Activated gamma-delta T cell treated with anti-CD3 and anti-CD28 coated beads, Interleukin-2, amount 50 U/mL, for 16 hours (primary cell): ENCODE data around the gene PFKFB4.

Experiments
- DNase-seq: peaks from one replicate; pipeline ENCODE4 v3.0.0-alpha.2; 2020; ENCODE audit warnings: low read depth

PFKFB4 gene

GRCh38 chr3:48556796-48557626, at the start of gene PFKFB4:
TSS of gene PFKFB4 (minus strand) at chr3:48556803. CDS start at chr3:48556777, 26 bp downstream.
- DNase-seq, result peak; percentile 98

GRCh38 chr3:48601622-48601994, 45.0 kb upstream of the PFKFB4 start:
- no peak for DNase-seq

- DNase-seq, result no peak
Measured at GRCh38 chr3:48600711-48601621, 44.4 kb upstream of the PFKFB4 start.

- DNase-seq, result no peak
Measured at GRCh38 chr3:48599509-48600285, 43.1 kb upstream of the PFKFB4 start.

GRCh38 chr3:48599077-48599501, 42.5 kb upstream of the PFKFB4 start:
- no peak for DNase-seq

- DNase-seq, result no peak
Measured at GRCh38 chr3:48598323-48599076, 41.9 kb upstream of the PFKFB4 start.

GRCh38 chr3:48597408-48597800, 40.8 kb upstream of the PFKFB4 start:
- no peak for DNase-seq

GRCh38 chr3:48596676-48597407, 40.2 kb upstream of the PFKFB4 start:
- DNase-seq, result no peak

GRCh38 chr3:48596157-48596556, 39.6 kb upstream of the PFKFB4 start:
- DNase-seq, result no peak

GRCh38 chr3:48595526-48596121, 39.0 kb upstream of the PFKFB4 start:
- DNase-seq, result no peak

- DNase-seq, result no peak
Measured at GRCh38 chr3:48595075-48595525, 38.5 kb upstream of the PFKFB4 start, which contains the start of gene COL7A1. TSS of gene COL7A1 (minus strand) at chr3:48595329. CDS start at chr3:48595159, 170 bp downstream.

GRCh38 chr3:48594417-48595049, 37.9 kb upstream of the PFKFB4 start:
- DNase-seq, result no peak

- no peak for DNase-seq
Measured at GRCh38 chr3:48593337-48593736, 36.7 kb upstream of the PFKFB4 start.

GRCh38 chr3:48592519-48593087, 36.0 kb upstream of the PFKFB4 start:
- DNase-seq, result no peak

GRCh38 chr3:48591886-48592518, 35.4 kb upstream of the PFKFB4 start:
- no peak for DNase-seq

GRCh38 chr3:48591436-48591835, 34.8 kb upstream of the PFKFB4 start:
- no peak for DNase-seq

- no peak for DNase-seq
Measured at GRCh38 chr3:48588230-48588629, 31.6 kb upstream of the PFKFB4 start.

GRCh38 chr3:48587686-48588085, 31.1 kb upstream of the PFKFB4 start:
- DNase-seq, result no peak

- DNase-seq, result no peak
Measured at GRCh38 chr3:48585411-48585810, 28.8 kb upstream of the PFKFB4 start.
